ENCODE data around the gene SYT3.
A peak's percentile ranks its signal among the peaks of the same experiment; 100 is the strongest.

SYT3 gene

DNA sequence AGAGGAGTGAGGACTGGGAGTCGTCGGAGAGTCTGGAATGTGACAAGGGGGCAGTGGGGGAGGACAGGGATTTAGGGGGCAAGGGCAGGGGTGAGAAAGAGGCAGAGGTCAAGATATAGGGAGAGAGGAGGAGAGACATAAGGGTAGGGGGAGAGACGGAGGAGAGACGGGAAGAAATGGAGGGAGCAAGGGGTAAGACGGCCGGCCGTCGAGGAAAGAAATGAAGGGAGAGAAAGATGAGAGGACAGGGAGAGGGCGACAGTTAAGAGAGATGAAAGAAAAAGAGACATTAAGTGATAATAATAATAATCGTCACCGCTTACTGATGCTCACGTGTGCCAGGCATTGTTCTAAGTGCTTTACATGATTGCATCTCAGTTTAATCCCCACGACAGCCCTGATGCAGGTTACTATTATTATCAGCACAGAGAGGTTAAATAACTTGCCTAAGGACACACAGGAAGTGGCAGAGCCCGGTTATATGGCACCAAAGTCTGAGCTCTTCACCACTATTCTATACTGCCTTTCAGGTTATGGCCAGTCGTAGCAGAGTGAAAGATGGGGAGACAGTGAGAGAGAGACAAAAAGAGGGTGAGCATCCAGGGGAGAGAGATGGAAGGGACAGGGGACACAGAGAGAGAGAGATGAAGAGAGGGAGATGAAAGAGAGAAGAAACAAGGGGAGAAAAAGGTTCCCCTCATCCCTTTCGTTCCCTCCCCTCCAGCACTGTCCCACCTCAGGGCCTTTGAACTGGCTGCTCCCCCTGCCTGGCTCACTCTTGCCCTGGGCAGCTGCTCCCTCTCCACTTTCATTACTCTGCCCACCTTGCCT is 23.2 kb upstream of the SYT3 start:
- no peak for FAIRE-seq
- no peak for DNase-seq (ENCODE audit: insufficient read length, low spot score)

DNA sequence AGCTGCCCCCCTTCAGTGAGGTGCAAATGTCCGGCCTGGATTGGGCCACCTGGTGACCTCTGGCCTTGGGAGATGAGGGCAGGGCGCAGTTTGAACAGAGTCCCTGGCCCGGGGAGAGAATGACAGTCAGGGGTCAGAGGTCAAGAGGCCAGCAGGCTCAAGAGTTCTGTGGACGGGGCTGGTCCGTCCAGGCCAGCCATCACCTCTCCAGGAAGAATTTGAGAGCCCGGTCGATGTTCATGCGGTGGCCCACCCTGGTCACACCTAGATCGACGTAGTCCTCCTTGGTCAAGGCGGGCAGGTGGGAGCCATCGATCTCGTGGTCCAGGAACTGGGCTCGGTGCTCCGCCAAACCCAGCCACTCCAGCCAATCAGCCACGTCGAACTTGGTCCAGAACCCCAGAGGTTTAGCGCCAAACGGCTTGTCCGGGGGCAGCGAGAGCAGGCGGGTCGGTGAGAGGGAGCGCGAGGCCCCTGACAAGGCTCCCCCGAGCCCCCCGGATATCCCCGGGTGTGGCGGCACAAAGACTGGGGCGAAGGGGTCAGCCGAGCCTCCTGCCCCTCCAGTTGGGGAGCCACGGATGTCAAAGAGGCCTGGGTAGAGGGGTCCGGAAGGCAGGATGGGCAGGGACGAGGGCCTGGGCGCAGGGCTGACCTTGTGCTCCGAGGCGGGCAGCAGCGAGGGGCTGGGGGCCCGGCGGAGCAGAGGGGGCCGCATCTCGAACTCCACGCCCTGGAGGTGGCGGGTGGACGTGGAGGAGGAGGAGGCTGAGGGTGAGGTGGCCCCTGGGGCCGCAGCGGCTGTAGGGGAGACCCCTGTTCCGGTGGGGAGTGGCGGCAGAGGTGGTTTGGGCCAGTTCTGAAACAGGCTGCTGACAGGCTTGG is 22.3 kb upstream of the SYT3 start:
- no peak for FAIRE-seq

DNA sequence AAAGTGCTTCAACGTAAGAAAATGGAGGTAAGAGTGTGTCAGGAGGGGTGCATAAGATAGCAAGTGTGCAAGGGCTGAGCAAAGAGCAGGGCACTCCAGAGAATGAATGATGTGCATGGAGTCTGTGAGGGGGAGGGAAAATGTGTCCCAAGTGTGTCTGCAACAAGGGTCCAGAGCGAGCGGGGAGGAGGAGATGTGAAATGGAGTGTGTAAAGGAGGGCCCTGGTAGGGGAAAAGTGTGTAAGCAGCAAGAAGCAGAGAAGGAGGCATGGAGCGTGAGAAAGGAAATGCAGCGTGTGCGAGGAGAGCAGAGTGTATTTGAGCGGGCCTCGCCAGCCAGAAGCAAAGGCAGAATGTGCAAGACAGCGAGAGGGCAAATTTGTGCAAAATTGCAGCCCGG is 21.3 kb upstream of the SYT3 start:
- FAIRE-seq = no peak
- no peak for DNase-seq (ENCODE audit: insufficient read length, low spot score)

More for the DNA sequence above, 22.3 kb upstream of the SYT3 start:
- no peak for DNase-seq (ENCODE audit: insufficient read length, low spot score)

DNA sequence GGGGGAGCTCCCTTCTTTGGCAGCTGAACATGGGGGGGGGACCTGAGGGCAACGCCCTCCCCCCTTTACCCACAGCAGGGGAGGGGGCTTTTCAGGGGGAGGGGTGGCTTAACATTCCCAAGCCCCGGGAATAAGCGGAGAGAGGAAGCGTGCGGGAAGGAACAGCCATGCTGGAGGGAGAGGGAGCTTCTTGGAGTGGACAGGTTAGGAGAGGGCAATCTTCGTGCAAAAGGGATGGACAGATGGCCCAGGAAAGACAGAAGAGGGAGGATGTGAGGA is 20.3 kb upstream of the SYT3 start:
- FAIRE-seq (no peak), DNase-seq (ENCODE audit: insufficient read length, low spot score) (no peak)

DNA sequence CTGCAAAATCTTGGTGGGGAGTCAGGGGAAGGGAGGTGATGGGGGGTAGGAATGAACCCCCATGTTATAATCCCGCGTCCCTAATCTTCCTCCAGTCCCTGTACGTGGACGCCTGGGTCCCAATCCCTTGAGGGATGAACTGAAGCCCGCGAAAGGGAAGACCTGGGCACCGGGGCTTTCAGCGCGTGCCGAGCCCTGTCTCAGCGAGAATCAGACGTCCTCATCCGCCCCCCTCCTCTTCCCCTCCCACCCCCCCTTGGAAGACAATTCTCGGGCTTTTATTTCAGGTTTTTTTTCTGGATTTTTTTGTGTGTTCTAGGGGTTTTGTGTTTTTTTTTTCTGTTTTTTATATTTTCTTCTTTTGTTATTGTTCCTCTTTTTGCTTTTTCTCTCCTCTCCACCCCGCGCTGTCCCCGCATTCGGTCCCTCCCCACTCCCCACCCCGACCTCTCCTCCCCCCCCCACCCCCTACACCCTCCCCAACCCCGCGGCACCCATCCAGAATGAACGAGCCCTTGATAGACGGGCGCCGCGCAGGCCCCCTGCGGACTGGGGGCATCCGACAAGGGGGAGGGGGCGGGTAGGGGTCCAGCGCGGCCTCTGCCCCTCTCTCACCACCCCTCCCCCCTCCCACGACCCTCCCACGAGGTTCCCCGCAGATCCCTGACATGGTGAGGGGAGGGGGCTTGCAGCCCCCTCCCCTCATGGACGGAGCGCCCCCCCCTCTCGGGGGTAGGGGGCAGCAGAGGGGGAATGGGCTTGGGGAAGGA is 19.8 kb upstream of the SYT3 start:
- DNase-seq (ENCODE audit: insufficient read length, low spot score) = no peak
- FAIRE-seq = no peak

DNA sequence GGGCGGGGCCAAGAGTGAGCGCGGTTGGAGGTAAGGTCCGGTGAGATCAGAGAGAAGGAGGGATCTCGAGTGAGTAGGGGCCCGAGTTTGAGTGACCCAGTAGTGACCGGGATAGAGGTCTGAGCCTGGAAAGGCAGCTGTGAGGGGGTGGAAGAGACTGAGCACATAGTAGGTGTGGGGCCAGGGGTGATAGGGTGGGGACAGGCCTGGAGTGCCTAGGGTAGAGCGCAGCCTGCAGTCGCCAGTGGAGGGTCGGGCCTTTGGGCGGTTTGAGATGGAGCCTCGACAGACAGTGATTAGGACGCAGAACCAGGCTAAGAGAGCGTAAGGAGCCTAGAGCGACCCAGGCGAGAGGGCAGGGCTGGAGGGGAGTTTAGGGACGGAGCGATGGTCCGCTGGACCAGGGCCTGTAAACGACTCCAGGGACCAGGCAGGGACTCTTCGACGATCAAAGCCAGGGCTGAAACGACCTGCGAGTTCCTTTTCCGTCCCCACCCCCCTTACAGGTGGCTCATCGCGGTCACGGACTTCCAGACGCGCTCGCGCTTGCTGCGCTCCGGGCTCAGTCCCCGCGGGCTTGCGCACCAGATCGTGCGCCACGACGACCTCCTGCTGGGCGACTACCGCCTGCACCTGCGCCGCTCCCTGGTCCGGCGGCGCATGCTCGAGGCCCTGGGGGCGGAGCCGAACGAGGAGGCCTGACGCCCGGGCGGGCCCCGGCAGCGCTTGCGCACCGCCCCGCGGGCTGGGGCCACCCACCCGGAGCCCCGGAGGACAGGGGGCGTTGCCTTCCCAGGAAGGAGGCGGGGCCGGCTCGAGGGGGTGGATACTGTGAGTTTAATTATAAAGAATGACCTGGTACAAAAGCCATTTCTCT is 19.0 kb upstream of the SYT3 start:
- DNase-seq (ENCODE audit: insufficient read length, low spot score) = peak; percentile 96
- FAIRE-seq = peak; percentile 93

DNA sequence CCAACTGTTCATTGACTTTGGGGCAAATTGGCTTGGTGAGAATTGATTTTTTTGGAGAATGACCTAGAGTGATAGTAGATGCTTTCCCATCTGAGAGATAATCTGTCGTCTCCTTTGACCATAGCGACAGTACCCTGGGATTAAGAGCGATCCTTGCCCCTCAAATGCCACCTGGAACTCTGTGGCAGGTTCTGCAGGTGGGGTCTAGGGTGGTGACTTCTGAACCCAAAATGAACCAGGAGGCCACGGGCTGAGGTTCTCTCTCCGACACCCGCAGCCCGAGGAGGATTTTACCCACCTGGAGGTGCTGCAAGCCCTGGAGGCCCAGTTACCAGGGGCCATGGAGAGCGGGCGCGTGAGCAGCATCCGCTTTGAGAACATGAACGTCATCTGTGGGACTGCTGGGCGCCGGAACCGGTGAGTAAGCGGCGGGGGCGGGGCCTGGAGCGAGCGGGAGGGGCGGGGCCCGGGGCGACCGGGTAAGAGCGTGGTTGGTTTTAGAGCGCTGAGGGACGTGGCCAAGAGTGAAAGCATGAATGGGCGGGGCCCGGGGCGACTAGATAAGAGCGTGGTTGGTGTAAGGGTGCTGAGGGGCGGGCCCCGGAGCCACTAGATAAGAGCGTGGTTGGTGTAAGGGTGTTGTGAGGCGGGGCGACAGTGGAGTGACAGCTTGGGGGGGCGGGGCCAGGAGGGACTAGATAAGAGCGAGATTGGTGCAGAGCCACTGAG is 18.2 kb upstream of the SYT3 start:
- DNase-seq (ENCODE audit: insufficient read length, low spot score) = peak; percentile 91
- peak; percentile 95 for FAIRE-seq

DNA sequence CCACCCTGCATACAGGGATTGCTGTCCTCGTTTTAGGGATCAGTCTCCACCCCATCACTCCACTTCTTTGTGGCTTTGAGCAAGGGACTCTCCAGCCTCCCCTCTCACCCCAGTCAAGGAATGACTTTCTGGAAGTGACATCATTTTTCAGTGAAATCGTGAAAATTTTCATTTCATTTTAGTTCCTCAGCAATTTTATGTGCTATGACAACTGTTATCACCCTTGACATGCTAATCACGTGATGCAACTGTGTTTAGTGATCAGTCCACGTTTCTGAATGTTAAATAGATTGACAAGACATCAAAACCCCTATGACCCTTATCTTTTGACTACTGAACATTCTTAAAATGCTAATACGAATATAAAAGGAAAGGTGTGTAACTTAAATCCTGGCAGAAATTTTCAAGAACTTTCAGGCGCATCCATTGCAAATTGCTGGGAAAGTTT is 17.6 kb upstream of the SYT3 start:
- FAIRE-seq (no peak), DNase-seq (ENCODE audit: insufficient read length, low spot score) (no peak)

DNA sequence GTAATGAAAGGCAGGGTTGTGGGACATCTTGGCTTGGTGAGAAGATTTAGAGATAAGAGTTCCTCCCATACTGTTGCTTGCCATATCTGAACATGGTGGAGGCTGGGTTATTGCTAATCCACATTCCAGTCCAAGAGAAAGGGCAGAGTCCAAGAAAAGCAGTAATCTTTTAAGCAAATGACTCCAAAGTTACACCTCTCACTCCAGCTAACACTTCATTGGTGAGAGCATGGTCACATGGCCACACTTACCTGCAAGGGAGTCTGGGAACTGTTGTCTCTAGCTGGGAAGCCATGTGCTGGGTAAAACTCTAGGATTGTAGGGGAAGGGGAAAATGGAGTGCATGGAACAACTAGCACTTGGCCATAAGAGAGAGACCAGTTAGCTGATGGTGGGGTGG is 15.2 kb upstream of the SYT3 start:
- no peak for FAIRE-seq
- DNase-seq (ENCODE audit: insufficient read length, low spot score) = no peak

DNA sequence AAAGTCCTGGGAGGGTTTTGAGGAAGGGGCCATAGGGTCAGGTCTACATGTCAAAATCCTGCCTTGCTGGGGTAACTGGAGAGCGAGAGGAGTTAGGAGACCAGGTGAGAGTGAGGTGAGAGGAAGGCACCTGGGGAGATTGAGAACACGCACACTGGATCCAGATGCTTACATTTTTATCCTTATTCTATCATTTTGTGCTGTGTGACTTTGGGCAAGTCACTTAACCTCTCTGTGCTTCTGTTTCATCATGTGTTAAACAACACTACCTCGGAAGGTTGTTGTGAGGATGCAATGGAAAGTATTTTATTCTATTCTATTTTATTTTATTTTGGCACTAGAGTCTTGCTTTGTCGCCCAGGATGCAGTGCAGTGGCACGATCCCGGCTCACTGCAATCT is 13.0 kb upstream of the SYT3 start:
- FAIRE-seq = no peak

DNA sequence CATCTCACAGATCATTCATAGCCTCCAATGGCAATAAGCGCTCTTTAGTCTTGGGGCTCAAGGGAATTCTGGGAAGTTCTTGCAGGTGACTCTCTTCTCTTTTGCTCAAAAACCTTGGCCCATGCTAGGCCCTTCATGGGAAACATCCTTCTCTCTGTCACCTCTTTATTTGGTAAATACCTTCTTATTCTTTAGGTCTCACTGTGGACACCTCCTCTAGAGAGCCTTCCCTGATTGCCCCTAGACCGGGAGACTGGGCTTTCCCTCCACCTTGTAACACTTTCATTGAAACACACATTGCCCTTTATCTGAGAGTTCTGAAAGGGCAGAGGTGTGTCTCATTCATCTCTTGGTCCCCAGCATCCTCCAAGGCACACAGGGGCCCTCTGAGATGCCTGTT is 11.5 kb upstream of the SYT3 start:
- DNase-seq (ENCODE audit: insufficient read length, low spot score) (no peak), FAIRE-seq (no peak)

More for the DNA sequence above, 13.0 kb upstream of the SYT3 start:
- no peak for DNase-seq (ENCODE audit: insufficient read length, low spot score)

DNA sequence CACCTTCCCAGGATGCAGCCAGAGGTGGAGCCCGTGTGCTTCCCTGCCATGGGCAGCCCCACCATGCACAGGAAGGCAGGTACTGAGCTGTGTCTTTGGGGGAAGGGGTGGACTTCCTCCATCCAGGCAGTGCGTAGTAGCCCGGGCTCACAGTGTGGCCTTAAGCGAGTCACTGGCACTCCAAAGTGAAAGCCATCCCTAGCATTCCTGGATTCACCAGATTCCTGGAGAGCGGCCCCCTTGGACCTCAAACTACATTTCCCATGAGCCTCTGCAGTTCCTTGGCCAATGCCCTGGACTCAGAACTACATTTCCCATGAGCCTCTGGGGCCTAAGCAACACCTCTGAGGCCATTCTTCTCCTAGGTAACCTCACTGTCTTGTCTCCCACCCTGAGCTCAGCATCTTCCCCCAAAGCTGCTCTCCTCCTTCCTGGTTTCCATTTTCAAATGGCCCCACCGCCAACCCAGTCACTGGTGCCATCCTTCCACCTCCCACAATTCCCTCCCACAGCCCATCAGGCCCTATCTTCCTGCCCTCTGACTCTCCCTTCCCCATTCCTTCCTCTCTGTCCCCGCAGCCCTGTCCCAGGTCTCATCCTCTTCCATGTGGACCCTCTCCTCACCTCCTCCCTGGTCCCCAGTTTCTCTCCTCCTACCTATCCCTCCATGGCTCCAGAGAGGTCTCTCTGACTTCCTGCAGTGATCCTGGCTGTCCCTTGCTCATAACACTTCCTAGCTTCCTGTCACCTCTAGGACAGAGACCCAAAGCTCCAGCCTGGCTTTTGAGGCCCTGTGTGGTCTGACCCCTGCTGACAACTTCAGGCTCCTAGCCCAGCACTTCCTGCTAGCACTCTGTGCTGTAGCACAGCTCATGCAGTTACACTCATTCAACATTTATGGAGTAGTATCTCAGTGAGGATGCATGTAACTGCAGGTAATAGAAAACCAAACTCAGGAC is 10.0 kb upstream of the SYT3 start, which contains the start of gene C19orf81:
Gene C19orf81 (plus strand): TSS at position 13 of the 959 bp plus-strand sequence. CDS start 0 bp downstream, at position 13.
- FAIRE-seq (peak; percentile 26), DNase-seq (ENCODE audit: insufficient read length, low spot score) (peak; percentile 55)

DNA sequence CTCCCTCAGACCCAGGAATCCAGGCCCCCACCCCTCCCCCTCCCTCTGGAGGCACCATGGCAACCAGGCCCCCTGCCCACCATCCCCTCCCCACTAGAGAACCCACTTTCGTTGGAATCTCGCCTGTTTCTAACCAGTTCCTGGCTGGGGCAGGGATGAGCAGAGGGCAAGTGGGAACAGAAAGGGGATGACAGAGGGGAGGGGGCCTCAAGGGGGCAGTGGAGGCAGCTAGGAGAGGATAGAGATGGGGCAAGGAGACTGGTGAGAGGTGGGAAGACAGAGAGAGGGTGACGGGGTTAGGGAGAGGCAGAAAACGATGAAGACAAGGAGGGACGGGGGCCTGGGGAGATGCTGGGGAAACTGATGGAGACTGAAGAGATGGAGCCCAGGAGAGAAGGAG is 9.0 kb upstream of the SYT3 start:
- no peak for FAIRE-seq
- DNase-seq (ENCODE audit: insufficient read length, low spot score) = no peak

DNA sequence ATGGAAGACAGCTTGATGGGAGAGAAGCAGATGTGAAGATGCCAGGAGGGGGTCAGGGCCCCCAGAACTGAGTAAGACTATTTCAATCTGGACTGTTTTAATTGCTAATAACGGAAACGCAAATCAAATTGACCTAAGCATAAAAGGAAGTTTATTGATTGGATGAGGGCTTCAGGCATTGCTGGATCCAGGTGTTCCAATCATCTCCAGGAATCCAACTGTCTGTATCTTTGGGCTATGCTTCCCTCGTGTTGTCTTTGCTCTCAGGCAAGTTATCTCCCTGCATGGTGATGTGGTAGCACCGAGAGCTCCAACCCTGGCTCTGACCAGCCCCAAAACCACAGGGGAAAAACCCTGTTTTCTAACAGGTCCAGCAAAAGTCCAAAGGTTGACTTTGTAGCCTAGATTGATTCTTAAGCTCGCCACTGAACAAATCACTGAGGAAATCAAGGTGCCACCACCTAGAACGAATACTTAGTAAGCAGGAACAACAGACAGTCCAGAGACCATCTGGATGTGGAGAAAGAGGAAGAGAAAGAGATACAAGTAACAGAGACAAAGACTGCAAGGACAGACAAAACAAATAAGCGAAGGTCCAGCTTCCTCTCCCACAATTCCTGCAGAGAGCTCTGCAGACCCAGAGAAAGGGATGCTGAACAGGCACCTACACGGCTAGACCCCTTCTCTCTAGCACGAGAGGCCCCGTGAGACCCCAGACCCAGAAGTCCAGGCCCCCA is 8.4 kb upstream of the SYT3 start:
- DNase-seq (ENCODE audit: insufficient read length, low spot score) = no peak
- no peak for FAIRE-seq

DNA sequence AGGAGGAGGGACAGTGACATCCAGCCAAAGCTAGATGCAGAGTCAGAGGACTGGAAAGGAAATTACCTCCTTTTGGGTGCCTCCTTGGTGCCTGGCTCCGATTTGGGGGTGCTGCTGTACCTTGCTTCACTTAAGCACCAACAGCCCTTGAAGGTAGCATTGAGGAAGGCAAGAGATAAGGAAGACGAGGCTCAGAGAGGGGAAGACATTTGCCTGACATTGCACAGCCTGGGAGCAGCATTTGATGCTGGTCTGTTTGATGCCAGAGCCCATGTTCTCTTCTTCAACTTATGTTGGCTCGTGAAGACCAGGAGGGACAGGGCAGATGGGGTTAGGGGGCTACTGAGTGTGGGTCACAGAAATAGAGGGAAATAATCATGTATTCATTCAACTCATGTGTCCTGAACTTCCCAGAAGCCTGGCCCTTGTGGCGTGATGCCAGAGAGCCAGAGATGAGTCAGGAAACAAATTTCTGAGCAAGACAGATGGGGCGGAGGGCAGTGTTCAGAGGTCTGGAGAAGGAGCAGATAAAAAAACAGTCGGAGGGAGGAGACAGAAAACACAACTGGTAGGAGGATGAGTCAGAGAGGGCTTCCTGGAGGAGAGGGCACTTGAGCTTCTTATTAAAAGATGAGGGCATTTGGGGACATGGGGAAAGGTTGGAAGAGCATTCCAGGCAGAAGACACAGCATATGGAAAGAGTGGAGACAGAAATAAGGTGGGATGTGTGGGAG is 6.6 kb upstream of the SYT3 start:
- FAIRE-seq = peak; percentile 80
- DNase-seq (ENCODE audit: insufficient read length, low spot score) = peak; percentile 58

DNA sequence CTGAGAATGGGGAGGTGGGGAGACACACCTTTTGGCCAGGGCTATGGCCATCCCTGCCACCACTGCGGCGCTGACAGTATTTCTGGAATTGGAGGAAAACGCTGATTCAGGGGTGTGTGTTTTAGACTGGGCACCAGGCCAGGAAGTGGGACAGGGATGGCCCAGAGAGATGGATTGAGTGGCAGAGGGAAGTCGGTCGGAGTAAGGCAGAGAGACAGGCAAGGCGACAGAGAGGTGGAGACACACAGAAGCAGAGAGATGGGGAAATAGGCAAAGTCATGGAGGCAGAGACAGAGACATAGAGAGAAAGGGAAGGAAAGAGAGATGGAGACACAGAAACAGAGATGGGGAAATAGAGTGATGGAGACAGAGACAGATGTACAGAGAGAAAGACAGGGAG is 5.4 kb upstream of the SYT3 start:
- FAIRE-seq (no peak), DNase-seq (ENCODE audit: insufficient read length, low spot score) (no peak)

DNA sequence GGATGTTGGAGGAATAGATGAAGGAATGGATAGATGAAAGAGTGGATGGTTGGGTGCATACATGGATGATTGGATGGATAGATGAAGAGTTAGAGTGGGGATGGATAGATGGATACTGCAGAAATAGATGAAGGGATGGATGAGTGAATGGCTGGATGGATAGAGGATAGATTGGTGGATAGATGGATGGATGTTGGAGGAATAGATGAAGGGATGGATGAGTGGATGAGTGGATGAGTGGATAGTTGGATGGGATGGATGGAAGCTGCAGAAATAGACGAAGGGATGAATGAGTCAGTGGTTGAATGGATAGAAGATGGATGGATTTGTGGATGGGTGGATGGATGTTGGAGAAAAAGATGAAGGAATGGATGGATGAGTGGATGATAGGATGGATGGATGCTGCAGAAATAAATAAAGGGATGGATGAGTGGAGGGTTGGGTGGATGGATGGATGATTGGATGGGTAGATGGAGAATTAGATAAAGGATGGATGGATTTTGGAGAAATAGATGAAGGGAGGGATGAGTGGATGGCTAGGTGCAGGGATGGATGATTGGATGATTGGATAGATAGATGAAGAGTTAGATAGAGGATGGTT is 4.7 kb upstream of the SYT3 start:
- DNase-seq (ENCODE audit: insufficient read length, low spot score) (no peak), FAIRE-seq (no peak)
